Stimulated activated naive CD8-positive, alpha-beta T cell treated with anti-CD3 and anti-CD28 coated beads, Interleukin-15, Interleukin-2, amounts not matched to agents 100 ng/mL and 50 ng/mL, for 24 hours (primary cell): ENCODE data around the gene KCNH3.

Source experiments
- H3K27ac Mint-ChIP-seq: one replicate; pipeline ENCODE4 v1.8.0; 2021; ENCODE audit warnings: mild to moderate bottlenecking, mixed read lengths
- H3K27me3 Mint-ChIP-seq: one replicate; pipeline ENCODE4 v1.8.0; 2021; ENCODE audit warnings: mixed read lengths
- H3K36me3 Mint-ChIP-seq: one replicate; pipeline ENCODE4 v1.8.0; 2021; ENCODE audit warnings: low read depth, mixed read lengths
- H3K4me1 Mint-ChIP-seq: one replicate; pipeline ENCODE4 v1.8.0; 2021; ENCODE audit warnings: low read depth, mixed read lengths
- H3K4me3 Mint-ChIP-seq: one replicate; pipeline ENCODE4 v1.8.0; 2021; ENCODE audit warnings: mild to moderate bottlenecking, mixed read lengths
- H3K9me3 Mint-ChIP-seq: one replicate; pipeline ENCODE4 v1.8.0; 2021; ENCODE audit warnings: mixed read lengths

KCNH3 gene

GRCh38 chr12:49537752-49538509 is 899 bp upstream of the KCNH3 start:
- Mint-ChIP-seq H3K9me3 (no peaks in the 10 kb centered on the region), H3K4me1 (peaks cover 23% of the 10 kb centered on the region), H3K27ac (no peak overlapping the region), H3K36me3 (no peaks in the 10 kb centered on the region), H3K27me3 (peaks cover 22% of the 10 kb centered on the region), H3K4me3 (peak overlapping the region; percentile 70)

GRCh38 chr12:49539406-49540228 is 787 bp downstream of the KCNH3 start:
- no peaks in the 10 kb centered on the region for H3K36me3 Mint-ChIP-seq
- peaks cover 24% of the 10 kb centered on the region for H3K4me1 Mint-ChIP-seq
- peak overlapping the region; percentile 57 for H3K4me3 Mint-ChIP-seq
- H3K9me3 Mint-ChIP-seq: no peaks in the 10 kb centered on the region
- H3K27ac Mint-ChIP-seq: no peak overlapping the region
- peaks cover 22% of the 10 kb centered on the region for H3K27me3 Mint-ChIP-seq

GRCh38 chr12:49540229-49541139 is 1.7 kb downstream of the KCNH3 start:
- Mint-ChIP-seq H3K27me3 (peaks cover 22% of the 10 kb centered on the region), H3K4me1 (peaks cover 30% of the 10 kb centered on the region), H3K36me3 (no peaks in the 10 kb centered on the region), H3K27ac (no peak overlapping the region), H3K9me3 (no peaks in the 10 kb centered on the region), H3K4me3 (no peak overlapping the region)

- Mint-ChIP-seq H3K36me3 (no peaks in the 10 kb centered on the region), H3K27ac (no peak overlapping the region), H3K27me3 (peaks cover 29% of the 10 kb centered on the region), H3K4me1 (peaks cover 30% of the 10 kb centered on the region), H3K4me3 (no peak overlapping the region), H3K9me3 (no peaks in the 10 kb centered on the region)
Observed at GRCh38 chr12:49541140-49541861, 2.5 kb downstream of the KCNH3 start.

GRCh38 chr12:49541911-49542505 is 3.2 kb downstream of the KCNH3 start:
- Mint-ChIP-seq H3K9me3 (no peaks in the 10 kb centered on the region), H3K36me3 (no peaks in the 10 kb centered on the region), H3K4me1 (peaks cover 25% of the 10 kb centered on the region), H3K4me3 (no peak overlapping the region), H3K27ac (no peak overlapping the region), H3K27me3 (peaks cover 25% of the 10 kb centered on the region)

- peaks cover 28% of the 10 kb centered on the region for H3K4me1 Mint-ChIP-seq
- H3K27me3 Mint-ChIP-seq: peaks cover 22% of the 10 kb centered on the region
- no peaks in the 10 kb centered on the region for H3K36me3 Mint-ChIP-seq
- H3K27ac Mint-ChIP-seq: no peak overlapping the region
- no peak overlapping the region for H3K4me3 Mint-ChIP-seq
- H3K9me3 Mint-ChIP-seq: no peaks in the 10 kb centered on the region
Observed at GRCh38 chr12:49542592-49543160, 3.8 kb downstream of the KCNH3 start.

- no peak overlapping the region for H3K27ac Mint-ChIP-seq
- H3K4me3 Mint-ChIP-seq: no peak overlapping the region
- no peaks in the 10 kb centered on the region for H3K9me3 Mint-ChIP-seq
- H3K4me1 Mint-ChIP-seq: peaks cover 30% of the 10 kb centered on the region
- no peaks in the 10 kb centered on the region for H3K36me3 Mint-ChIP-seq
- H3K27me3 Mint-ChIP-seq: peaks cover 25% of the 10 kb centered on the region
Observed at GRCh38 chr12:49543221-49543913, 4.5 kb downstream of the KCNH3 start.

- H3K27ac Mint-ChIP-seq: peak overlapping the region; percentile 73
- H3K27me3 Mint-ChIP-seq: peaks cover 25% of the 10 kb centered on the region
- no peaks in the 10 kb centered on the region for H3K36me3 Mint-ChIP-seq
- H3K4me1 Mint-ChIP-seq: peaks cover 37% of the 10 kb centered on the region
- H3K9me3 Mint-ChIP-seq: no peaks in the 10 kb centered on the region
- H3K4me3 Mint-ChIP-seq: no peak overlapping the region
Observed at GRCh38 chr12:49543914-49544815, 5.3 kb downstream of the KCNH3 start.

GRCh38 chr12:49545815-49546214 is 7.0 kb downstream of the KCNH3 start:
- Mint-ChIP-seq H3K4me3 (no peak overlapping the region), H3K9me3 (no peaks in the 10 kb centered on the region), H3K36me3 (no peaks in the 10 kb centered on the region), H3K4me1 (peaks cover 25% of the 10 kb centered on the region), H3K27ac (no peak overlapping the region), H3K27me3 (peaks cover 15% of the 10 kb centered on the region)

- Mint-ChIP-seq H3K27ac (no peak overlapping the region), H3K27me3 (peaks cover 15% of the 10 kb centered on the region), H3K36me3 (no peaks in the 10 kb centered on the region)
Observed at GRCh38 chr12:49546481-49546880, 7.7 kb downstream of the KCNH3 start.

GRCh38 chr12:49547090-49547690 is 8.4 kb downstream of the KCNH3 start:
- H3K9me3 Mint-ChIP-seq: no peaks in the 10 kb centered on the region
- H3K36me3 Mint-ChIP-seq: no peaks in the 10 kb centered on the region
- H3K27ac Mint-ChIP-seq: no peak overlapping the region
- peaks cover 25% of the 10 kb centered on the region for H3K4me1 Mint-ChIP-seq
- H3K27me3 Mint-ChIP-seq: peaks cover 15% of the 10 kb centered on the region
- no peak overlapping the region for H3K4me3 Mint-ChIP-seq

More at GRCh38 chr12:49546481-49546880, 7.7 kb downstream of the KCNH3 start:
- peaks cover 25% of the 10 kb centered on the region for H3K4me1 Mint-ChIP-seq
- no peak overlapping the region for H3K4me3 Mint-ChIP-seq
- H3K9me3 Mint-ChIP-seq: no peaks in the 10 kb centered on the region

GRCh38 chr12:49548481-49548821 is 9.6 kb downstream of the KCNH3 start:
- peak overlapping the region; percentile 89 for H3K27ac Mint-ChIP-seq
- peaks cover 25% of the 10 kb centered on the region for H3K4me1 Mint-ChIP-seq
- no peaks in the 10 kb centered on the region for H3K9me3 Mint-ChIP-seq
- no peaks in the 10 kb centered on the region for H3K36me3 Mint-ChIP-seq
- peaks cover 15% of the 10 kb centered on the region for H3K27me3 Mint-ChIP-seq
- H3K4me3 Mint-ChIP-seq: peak overlapping the region; percentile 83
